ENCODE measurements around the gene ACBD6.

The ACBD6 gene

GRCh38 chr1:180525715-180526039 is 23.3 kb upstream of the ACBD6 start:
- DNase-seq (ENCODE audit: low read depth in 2 of 2, low spot score in 1 of 2) = no peak

- DNase-seq (ENCODE audit: low read depth in 2 of 2, low spot score in 1 of 2) = no peak
These were observed 22.7 kb upstream of the ACBD6 start for GRCh38 chr1:180524915-180525714.

DNA sequence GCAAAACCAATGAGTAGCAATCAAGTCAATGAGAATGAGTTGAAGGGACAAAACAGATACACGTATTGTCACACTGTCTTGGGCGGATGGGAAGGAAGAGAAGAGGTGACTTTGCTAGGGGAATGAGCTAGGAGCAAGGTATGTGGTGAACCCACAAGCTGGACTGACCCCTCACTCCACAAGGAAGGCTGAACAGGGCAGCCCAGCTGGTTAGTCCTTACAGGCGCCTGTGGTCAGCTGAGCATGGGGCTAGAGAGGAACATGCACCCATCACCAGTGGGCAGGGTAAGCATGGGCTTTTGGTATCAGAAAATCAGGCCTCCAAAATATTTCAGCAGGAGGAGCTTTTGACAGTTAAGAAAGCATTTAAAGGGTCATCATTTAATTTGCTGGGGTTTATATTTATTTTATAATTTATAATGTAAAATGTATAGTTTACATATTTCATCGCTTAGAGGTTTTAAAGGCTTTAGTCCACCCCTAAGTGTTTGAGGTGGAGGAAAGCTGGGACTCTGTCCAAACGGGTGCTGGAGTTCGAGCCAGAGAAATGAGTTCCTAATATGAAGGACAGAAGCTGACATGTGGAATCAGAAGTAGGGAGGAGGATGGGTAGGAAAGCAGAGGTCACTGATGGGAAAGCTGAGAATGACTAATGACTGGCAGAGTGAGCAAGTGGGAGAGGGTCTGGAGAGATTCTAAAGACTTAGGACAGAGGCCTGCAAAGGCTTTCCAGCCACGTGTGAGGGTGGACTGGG is 22.0 kb upstream of the ACBD6 start:
- no peak for DNase-seq (ENCODE audit: low read depth in 2 of 2, low spot score in 1 of 2)

- no peak for DNase-seq (ENCODE audit: low read depth in 2 of 2, low spot score in 1 of 2)
These were observed 19.8 kb upstream of the ACBD6 start for GRCh38 chr1:180522213-180522515.

- DNase-seq (ENCODE audit: low read depth in 2 of 2, low spot score in 1 of 2) = no peak
These were observed 19.3 kb upstream of the ACBD6 start for GRCh38 chr1:180521474-180522212.

DNA sequence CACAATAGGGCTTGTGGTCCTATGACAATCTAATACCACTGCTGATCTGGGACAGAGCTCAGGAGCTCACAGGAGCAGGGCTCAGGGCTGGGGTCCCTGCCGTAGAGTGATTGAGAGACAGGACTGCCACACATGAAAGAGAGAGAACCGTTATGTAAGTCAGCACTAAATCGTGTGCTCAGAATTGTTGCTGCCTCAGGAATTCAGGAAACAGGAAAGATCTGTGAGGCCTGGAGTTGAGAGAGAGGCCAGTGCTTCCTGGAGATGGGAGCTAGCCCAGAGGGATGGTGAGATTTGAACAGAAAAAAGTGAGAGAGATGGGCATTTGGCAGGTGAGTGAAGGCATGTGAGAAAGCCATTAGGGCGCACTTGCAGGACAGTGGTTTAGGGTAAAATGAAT is 17.5 kb upstream of the ACBD6 start:
- DNase-seq (ENCODE audit: low read depth in 2 of 2, low spot score in 1 of 2) = no peak

- DNase-seq (ENCODE audit: low read depth in 2 of 2, low spot score in 1 of 2) = peak; percentile 21 to 28
These were observed 13.5 kb upstream of the ACBD6 start for GRCh38 chr1:180515857-180516388.

DNA sequence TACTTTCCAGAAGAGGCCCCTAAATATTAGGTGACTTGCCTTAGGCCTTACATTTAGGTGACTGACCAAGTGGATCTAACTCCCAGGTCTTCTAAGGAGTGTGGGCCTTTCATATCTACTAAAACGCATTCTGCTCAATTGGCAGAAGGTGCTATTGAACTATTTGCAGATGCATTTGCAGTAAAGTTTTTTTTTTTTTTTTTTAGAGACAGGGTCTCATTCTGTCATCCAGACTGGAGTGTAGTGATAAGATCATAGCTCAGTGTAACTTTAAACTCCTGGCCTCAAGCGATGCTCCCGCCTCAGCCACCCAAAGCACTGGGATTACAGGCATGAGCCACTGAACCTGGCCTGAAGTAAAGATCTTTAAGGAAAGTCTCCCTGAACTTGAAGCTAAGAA is 13.0 kb upstream of the ACBD6 start:
- DNase-seq (ENCODE audit: low read depth in 2 of 2, low spot score in 1 of 2) = no peak

- DNase-seq (ENCODE audit: low read depth in 2 of 2, low spot score in 1 of 2) = no peak
These were observed 11.2 kb upstream of the ACBD6 start for GRCh38 chr1:180513531-180513930.

GRCh38 chr1:180510882-180511281 is 8.5 kb upstream of the ACBD6 start:
- no peak for DNase-seq (ENCODE audit: low read depth in 2 of 2, low spot score in 1 of 2)

GRCh38 chr1:180508725-180509097 is 6.3 kb upstream of the ACBD6 start:
- DNase-seq (ENCODE audit: low read depth in 2 of 2, low spot score in 1 of 2) = no peak

DNA sequence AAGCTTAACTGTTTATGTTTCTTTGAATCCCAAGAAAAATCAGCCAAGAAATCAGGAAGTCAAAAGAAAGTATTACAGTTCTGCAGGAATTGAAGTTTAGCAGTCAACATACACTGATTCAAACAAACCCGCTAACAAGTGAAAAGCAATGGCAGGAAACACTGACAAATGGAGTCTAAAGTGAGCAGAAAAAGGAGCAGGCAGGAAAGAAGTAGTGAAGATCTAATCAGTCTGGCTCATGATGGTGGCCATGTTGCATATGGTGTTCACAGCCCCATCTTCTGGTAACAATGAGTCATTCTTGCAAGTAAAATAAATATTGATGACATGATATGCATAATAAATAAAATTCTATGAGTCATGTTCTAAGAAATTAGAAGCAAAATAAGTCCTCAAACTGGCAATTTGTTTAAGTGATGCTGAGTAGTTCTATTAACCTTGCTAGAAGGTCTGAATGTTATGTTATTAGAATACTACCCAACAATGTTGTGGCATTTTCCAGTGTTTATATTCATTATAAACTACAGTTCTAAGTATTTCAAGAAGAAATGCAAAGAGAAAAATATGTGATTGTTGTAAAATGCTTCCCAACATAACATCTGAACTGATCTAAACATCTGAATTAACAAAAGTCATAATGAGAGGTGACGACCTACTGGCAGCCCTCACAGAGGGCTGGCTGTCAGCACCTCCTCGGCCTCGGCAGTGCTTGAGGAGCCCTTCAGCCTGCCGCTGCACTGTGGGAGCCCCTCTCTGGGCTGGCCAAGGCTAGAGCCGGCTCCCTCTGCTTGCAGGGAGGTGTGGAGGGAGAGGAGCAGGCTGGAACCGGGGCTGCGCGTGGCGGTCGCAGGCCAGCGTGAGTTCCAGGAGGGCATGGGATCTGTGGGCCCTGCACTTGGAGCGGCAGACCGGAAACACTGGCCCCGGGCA is 5.7 kb upstream of the ACBD6 start:
- DNase-seq (ENCODE audit: low read depth in 2 of 2, low spot score in 1 of 2) = no peak

DNA sequence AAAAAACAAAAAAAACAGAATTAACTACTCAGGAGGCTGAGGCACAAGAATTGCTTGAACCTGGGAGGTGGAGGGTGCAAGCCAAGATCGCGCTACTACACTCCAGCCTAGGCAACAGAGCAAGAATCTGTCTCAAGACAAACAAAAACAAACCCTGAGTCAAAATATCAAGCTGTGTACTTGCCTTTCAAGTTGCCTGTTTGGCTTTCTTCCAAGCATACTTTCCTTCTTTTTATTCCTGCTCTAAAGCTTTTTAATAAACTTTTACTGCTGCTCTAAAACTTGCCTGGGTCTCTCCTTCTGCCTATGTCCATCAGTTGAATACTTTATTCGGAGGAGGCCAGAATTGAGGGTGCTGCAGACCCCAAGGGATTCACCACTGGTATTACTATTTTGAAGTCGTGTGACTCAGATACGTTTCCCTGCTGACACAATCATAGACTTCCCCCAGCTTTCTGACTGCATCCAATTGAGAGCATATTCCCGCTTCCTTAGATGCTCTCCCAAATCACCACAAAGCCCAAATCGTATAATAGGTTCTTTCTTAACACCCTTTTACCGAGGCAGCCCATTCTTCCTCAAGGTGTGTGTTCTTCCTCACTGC is 3.5 kb upstream of the ACBD6 start:
- DNase-seq (ENCODE audit: low read depth in 2 of 2, low spot score in 1 of 2) = no peak

DNA sequence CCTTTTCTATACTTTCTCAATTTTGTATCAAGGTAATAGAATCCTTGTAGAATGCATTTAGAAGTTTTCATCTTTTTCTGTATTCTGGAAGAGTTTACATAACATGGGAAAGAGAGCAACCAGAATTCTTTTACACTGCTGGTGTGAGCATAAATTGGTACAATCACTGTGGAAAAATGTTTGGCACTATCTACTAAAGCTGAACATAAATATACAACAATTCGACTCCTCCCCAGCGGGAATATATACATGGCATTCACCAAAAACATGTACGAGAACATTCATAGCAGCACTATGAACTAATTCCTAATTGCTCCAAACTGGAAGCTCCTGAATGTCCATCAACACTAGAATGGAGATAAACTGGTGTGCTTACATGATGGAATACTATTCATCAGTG is 1.8 kb upstream of the ACBD6 start:
- DNase-seq (ENCODE audit: low read depth in 2 of 2, low spot score in 1 of 2) = no peak

- no peak for DNase-seq (ENCODE audit: low read depth in 2 of 2, low spot score in 1 of 2)
These were observed 994 bp upstream of the ACBD6 start for GRCh38 chr1:180503280-180503862.

- DNase-seq (ENCODE audit: low read depth in 2 of 2, low spot score in 1 of 2) = no peak
These were observed 464 bp downstream of the ACBD6 start for GRCh38 chr1:180501865-180502360.

GRCh38 chr1:180500689-180501088 is 1.7 kb downstream of the ACBD6 start:
- no peak for DNase-seq (ENCODE audit: low read depth in 2 of 2, low spot score in 1 of 2)

DNA sequence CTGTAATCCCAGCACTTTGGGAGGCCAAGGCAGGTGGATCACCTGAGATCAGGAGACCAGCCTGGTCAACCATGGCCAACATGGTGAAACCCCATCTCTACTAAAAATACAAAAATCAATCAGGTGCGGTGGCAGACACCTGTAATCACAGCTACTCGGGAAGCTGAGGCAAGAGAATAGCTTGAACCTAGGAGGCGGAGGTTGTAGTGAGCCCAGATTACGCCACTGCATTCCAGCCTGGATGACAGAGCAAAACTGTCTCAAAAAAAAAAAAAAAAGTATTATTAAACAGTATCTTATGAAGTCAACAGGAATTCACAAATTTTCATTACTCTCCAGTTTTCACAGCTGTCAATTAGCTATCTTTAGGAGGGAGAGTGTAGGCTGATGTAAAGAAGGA is 3.8 kb downstream of the ACBD6 start:
- no peak for DNase-seq (ENCODE audit: low read depth in 2 of 2, low spot score in 1 of 2)

DNA sequence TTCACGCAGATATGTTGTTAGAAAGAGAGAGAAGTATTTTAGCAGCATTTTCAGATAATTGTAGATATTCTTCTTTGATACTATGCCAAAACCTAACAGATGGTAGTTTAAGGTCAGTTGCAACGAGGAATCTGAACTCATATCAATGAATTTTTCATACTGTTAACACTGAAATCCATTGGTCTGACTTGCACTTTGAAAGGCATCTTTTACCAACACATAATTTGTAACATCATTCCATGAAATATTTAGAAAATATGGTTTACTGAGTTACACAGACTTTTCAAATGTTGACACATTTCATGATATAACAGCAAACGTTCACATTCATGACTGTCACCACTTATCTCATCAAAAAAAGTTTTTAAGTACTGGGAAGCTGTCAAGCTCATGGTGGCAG is 4.6 kb downstream of the ACBD6 start:
- no peak for DNase-seq (ENCODE audit: low read depth in 2 of 2, low spot score in 1 of 2)

GRCh38 chr1:180494370-180494769 is 8.0 kb downstream of the ACBD6 start:
- no peak for DNase-seq (ENCODE audit: low read depth in 2 of 2, low spot score in 1 of 2)
